GM19043 (cell line): Measurements from ENCODE around the gene BANP.
A peak's percentile ranks its signal among the peaks of the same experiment; 100 is the strongest.
"Not testable (repeated sequence)": the region's sequence is repeated elsewhere in the genome, so short reads cannot be mapped to it uniquely, and the experiment has no call there.

ENCODE experiments used
- ATAC-seq: cut with Tn5 transposase; IDR thresholded peaks from one replicate; pipeline ENCODE4 v1.9.1; 2021; ENCODE audit warnings: low read depth; ENCODE audit not compliant: unreplicated experiment

The BANP gene

DNA sequence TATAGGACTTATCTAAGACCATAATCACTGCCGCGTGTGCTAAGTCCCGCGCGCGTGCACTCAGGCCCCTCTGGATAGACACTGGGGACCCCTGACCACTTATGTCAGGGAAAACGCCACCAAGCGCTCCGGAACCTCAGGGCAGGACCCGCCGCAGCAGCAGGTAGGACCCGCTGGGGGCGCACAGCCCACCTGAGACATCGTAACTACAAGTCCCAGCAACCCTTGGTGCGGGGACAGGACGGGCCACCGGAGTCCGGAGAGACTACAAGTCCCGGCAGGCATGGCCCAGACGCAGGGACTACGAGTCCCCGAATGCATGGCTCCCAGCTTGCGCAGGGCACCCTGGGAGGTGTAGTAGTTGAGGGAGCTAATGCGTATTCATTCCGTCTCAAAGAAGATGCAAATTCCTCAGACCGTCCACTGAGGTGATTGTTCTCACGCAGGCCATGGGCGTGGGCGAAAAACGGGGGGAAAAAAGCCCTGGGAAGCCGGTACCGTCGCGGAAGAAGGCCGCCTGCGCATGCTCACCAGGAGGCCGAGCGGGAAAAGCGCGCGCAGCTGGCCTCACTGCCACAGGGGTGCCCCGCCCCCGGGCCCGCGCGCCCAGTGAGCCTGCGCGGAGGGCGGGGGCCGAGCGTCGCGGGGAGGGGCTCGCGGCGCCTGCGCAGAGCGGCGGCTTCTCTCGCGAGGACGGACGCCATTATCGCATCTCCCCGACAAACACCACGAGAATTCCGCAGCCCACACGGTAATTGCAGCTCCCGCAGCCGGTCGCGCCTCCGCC is at the start of gene BANP:
Gene BANP (plus strand): TSS at position 670 of the 787 bp plus-strand sequence. CDS start 23,682 bp downstream, outside the sequence.
- ATAC-seq: peak; percentile 86

GRCh38 chr16:87904963-87905362 is 46.3 kb upstream of the BANP start:
- ATAC-seq: not testable (repeated sequence)

- not testable (repeated sequence) for ATAC-seq
Measured at GRCh38 chr16:87905521-87905920, 45.7 kb upstream of the BANP start.

DNA sequence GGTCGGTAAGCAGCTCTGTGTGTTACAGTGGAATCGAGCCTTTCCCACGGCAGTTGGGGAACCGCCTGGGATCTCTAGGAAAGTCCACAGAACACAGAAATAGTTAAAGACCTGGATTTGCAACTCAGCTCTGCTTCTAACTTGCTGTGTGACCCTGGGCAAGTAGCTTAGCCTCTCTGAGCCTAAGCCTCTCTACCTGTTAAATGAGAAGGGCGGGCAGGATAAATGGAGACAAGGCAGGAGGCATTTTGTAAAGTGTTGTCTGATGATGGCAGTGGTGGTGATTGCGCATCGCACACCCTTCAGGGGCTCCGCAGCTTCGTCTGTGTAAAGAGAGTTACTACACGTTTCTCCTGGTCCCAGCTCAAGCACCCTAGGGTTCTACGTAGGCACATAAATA is 43.1 kb upstream of the BANP start:
- ATAC-seq: not testable (repeated sequence)

DNA sequence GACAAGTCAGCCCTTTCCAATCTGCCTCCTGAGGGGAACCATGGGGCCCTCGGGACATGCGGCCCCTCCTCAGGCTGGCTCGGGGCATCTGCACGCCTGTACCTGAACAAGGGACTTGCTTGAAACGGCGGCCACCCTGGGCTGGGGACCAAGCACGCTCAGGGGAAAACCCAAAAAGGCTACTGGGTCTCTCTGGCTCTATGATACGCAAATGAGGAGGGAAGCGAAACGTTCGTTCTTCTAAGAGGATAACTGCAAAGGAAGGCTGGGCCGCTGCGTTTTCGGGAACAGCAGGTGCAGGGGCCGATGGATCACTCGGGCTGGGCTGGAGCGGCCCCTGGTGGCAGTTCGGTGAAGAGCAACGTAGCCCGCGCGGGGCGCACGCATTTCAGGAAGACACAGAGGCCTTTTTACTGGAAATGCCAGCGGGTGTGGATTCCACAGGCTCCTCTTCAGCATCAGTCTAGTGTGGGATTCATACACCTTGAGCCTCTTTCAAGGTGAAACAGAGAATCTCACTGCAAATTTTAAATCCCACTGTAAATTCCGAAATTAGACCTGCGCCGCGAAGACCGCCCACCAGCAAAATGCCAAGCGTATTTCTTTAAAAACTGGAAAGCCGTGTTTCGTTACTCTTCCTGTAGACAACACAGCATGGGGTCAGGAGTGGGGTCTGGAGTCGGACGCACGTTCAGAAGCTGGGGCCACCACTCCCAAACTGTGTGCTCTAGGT is 41.9 kb upstream of the BANP start:
- ATAC-seq: peak; percentile 81

- ATAC-seq: not testable (repeated sequence)
Measured at GRCh38 chr16:87911106-87911763, 40.0 kb upstream of the BANP start.

DNA sequence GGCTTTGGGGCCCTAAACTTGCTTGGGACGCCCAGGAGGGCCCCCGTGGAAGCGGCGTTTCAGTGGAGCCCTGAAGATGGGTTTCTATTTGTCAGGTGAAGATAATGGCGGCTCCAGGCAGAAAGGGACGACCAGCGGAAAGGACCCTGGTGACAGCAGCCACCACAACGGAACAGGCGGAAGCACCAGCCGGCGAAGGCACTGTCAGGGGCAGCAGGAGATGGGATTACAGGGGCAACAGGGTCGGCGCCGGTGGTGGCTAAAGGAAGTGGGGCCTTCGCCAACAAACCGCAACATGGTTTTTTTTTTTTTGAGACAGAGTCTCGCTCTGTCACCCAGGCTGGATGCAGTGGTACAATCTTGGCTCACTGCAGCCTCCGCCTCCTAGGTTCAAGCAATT is 38.5 kb upstream of the BANP start:
- ATAC-seq: not testable (repeated sequence)

DNA sequence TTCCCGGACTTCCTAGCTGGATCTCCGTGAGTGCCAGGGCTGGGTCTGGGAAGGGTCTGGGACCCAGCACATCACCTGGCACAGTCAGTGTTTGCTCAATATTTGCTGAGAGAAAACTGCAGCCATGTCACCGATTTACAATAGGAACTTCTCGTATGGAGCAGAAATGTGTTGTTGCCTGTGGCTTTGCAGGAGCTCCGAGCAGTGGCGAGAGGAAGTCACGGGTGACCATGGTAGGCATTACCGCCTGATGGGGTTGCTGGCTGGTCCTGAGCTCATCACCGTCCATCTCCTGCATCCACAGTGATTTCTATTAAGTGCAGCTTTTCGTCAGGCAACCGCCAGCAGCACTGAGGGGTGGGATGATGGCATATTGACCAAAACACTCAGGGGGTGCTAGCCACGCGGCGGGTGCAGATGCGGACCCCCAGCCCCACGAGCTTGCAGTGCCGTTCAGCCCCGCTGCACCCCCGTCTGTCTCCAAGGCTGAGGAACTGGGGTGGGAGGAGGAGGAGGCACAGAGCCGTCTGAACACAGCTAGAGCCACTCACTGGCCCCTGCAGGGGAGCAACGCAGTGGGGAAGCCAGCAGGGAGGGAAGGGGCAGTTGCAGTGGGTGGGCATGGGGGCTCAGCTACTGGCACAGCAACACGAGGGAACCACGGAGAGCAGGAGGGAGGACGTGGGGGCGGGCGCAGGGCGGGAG is 37.1 kb upstream of the BANP start:
- ATAC-seq: not testable (repeated sequence)

DNA sequence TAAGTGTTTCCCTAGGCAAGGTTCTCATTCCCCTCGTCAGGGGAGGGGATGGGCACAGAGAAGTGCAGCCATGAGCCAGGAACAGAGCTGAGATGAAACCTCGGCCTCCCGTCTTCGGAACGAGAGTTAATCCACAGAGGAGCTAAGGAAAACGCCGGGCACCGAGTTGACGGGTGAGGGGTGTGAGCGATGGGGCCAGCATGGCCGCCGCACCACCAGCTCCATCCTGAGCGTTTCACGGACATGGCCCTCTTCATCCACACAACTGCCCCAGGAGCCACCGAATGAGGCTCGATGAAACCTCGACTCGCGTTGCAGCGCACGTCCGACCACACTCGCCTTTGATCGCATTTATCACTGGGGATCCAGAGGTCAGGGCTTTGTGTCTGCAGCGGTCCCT is 36.4 kb upstream of the BANP start:
- ATAC-seq: no peak

- no peak for ATAC-seq
Measured at GRCh38 chr16:87917503-87917902, 33.7 kb upstream of the BANP start.

GRCh38 chr16:87918338-87918737 is 32.9 kb upstream of the BANP start:
- no peak for ATAC-seq

DNA sequence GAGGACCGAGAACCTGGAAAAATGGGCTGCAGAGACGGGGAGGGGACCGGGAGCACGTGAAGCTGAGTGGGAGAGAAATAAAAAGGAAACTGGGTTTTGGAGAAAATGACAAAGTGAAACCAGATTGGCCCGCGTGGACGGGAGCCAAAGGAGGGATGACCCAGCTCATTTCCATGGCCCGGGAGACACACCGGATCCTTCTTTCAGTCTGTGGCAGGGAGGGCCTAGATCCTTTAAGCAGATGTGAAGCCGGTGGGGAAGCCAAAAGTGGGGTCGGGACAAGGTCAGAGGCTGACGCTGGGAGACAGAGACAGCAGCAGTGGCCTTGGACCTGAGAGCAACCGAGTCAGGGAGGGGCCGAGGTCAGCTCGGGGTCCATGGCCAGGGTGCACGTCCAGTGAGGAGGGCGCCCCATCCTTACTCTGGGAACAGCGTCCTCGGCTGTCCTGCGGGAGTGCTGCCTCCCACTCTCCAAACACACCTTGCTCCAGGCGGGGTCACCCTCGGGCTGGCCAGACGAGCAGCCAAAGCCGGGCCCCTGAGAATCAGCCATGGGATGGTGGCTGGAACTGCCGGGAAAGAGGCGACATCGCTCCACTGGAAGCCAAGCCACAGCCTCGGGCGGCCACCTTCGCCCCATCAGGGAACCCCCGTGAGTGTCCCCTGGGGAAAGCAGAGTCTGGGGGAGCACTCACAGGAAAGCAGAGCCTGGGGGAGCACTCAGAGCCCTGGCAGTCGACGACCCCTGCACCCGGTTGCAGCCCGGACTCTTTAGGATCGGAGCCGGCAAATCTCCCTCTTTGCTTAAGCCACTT is 32.2 kb upstream of the BANP start:
- ATAC-seq: no peak

DNA sequence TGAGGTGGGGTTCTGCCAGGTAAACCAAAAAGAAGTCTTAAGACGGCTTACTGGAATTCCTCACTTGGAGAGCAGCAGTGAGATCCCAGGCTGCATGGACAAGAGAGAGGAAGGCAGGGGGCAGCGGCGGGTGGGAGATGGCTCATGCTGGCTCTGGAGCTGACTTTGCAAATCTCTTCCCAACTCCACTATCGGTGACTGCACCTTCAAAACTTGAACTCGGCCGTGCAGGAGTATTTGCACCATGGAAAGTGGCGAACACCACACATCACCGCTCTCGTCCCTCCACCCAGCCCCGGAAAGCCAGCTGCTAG is 31.6 kb upstream of the BANP start:
- no peak for ATAC-seq

GRCh38 chr16:87921236-87921773 is 29.9 kb upstream of the BANP start:
- ATAC-seq: no peak

DNA sequence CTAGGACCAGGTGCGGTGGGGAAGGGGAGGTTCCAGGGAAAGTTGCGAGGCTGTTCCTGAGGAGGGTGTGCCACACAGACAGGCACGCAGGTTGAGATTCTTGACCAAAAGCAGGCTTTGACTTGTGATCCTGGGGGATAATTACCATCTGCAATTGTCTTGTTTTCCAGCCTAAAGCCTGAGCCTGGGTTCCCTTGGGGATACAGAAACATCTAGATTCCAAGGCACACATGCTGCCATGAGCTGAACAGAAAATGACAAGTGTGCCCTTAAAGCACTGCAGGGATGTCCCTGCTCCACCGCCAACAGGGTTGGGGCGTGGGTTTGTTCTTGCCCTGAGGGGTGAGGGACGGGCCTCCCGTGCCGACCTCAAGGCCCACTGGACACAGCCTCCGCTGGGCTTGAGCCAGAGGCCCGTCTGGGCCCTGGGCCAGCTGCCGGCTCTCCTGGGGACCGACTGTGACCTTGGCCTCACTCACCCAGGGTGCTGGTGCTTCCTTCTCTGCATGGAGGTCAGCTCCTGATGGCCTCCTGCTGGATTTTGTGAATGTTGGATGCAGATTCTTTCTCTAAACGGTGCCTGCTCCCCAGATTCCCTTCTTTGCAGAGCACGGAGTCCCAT is 28.9 kb upstream of the BANP start:
- no peak for ATAC-seq

- peak; percentile 75 for ATAC-seq
Measured at GRCh38 chr16:87924041-87924810, 27.0 kb upstream of the BANP start.

DNA sequence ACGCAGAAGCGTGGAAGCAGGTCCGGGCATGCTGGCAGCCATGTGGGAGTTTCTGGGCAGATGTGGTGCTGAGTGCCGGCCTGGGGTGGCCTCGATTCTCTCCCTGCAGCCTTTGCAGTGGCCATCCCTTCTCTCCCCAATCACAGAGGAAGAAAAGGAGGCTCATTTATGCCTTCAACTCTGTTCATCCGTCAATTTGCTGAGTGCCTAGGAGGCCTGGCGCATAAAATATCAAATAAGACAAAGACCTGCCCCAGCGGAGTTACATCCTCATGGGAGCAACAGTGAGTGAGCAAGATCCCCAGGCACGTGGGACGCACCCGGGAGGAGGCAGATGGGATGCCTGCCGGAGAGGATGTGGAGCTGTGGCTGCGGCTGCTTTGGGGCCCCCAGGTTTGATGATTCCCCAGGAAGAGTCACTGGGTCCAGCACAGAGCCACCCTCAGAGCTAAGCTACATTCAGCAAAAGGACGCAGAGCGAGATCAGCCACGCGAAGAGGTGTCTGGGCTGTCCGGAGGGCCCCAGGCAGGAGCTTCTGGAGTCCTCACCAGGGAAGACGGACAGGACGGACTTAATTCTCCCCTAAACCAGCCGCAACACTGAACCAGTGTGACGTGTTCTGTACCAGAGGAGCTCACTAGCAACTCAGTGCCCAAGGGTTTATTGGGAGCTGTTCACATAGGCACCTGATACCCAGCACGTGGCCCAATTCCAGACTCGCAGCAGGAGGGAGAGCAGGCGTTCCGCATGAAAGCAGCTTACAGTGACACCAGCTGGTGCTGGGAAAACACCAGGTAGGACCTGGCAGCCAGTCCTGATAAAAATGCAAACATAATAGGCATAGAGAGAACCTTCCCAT is 26.2 kb upstream of the BANP start:
- ATAC-seq: no peak
